A673 (cell line): ENCODE results near the gene DCLK1.

Experiments used
- CTCF ChIP-seq: fragments of 300-800, 200-600 bp; sonication (generic); conservative IDR thresholded peaks from 2 replicates; pipeline ENCODE4 v1.5.1; 2017; ENCODE audit warnings: low read depth, mild to moderate bottlenecking, antibody characterized with exemption, low read length, moderate library complexity, mixed read lengths
- EZH2 ChIP-seq: fragments of 200-600 bp; sonication (generic); IDR thresholded peaks from 2 replicates; pipeline ENCODE4 v1.6.1; 2017; ENCODE audit warnings: borderline replicate concordance, low read depth, mild to moderate bottlenecking, mixed read lengths, antibody characterized with exemption, low read length; ENCODE audit not compliant: poor library complexity, severe bottlenecking

GRCh38 chr13:36135876-36136275, 4.7 kb upstream of the DCLK1 start:
- no peak for TF ChIP-seq CTCF
- TF ChIP-seq EZH2, result no peak
